ENCODE results near the gene ATXN10.

The ATXN10 gene

DNA sequence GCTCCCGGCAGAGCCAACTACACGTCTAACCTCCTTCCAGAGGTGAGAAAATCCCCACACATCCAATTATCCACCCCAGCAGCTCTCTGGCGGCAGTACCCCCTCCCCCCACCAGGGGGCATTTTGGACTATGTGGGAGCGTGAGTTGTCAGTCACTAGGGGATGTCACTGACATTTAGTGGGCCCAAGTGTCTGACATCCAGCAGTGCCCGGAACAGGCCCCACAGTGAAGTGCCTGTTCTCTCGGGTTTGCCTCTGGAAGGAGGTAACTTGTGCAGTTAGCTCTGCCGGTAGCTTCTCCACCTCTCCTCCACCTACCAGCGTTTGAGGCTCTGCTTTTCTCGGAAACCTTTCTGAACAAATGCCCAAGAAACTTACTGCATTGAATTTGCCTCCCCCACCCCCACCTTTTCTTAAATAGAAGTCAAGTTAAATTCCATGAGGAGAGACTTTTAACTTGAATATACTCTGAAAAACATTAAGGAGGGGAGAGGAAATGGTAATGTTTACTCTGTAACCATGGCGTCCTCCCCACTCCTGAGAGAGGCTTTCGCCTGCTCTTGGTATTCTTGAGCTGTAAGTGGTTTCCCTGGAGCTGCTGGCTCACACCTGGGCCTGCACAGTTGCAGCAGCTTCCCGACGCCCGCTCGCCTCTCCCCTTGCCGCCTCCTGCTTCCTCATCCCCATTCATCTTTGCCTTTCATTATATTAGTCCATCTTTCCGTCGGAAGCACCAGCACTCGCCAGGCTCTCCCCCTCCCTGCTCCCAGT lies 192.5 kb downstream of the ATXN10 start:
- TF ChIP-seq, protein P1, sequence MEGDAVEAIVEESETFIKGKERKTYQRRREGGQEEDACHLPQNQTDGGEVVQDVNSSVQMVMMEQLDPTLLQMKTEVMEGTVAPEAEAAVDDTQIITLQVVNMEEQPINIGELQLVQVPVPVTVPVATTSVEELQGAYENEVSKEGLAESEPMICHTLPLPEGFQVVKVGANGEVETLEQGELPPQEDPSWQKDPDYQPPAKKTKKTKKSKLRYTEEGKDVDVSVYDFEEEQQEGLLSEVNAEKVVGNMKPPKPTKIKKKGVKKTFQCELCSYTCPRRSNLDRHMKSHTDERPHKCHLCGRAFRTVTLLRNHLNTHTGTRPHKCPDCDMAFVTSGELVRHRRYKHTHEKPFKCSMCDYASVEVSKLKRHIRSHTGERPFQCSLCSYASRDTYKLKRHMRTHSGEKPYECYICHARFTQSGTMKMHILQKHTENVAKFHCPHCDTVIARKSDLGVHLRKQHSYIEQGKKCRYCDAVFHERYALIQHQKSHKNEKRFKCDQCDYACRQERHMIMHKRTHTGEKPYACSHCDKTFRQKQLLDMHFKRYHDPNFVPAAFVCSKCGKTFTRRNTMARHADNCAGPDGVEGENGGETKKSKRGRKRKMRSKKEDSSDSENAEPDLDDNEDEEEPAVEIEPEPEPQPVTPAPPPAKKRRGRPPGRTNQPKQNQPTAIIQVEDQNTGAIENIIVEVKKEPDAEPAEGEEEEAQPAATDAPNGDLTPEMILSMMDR (IDR thresholded peaks at IDR 0.05): peak; percentile 92

- TF ChIP-seq, protein P1 (IDR thresholded peaks at IDR 0.05): no peak
These were observed 193.4 kb downstream of the ATXN10 start for GRCh38 chr22:45864959-45865476.

GRCh38 chr22:45865561-45866125 lies 194.0 kb downstream of the ATXN10 start:
- TF ChIP-seq, protein P1 (IDR thresholded peaks at IDR 0.05): no peak

DNA sequence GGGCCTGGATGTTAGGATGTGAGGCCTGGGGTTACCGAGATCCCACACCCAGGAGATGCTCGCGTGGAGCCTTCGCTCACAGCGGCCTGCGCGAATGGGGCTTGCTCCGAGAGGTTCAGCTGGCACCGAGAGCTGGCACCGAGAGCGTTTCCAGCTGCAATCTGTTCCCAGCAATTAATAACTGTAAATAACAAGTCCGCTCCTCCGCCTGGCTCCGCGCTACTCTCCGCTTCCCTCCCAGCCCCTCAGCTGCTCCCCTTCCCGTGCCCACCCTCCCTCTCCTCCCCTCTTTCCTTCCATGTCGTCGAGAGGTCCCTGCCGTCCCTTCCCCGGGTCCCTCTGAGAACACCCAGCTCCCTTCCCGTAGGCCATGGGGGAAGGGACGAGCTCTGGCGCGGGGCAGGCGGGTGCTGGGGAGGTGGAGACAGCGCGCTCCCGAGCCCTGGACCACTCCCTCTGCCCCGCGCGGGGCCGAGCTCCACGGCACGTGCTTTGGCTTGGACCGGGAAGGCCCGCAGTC lies 194.6 kb downstream of the ATXN10 start:
- TF ChIP-seq, protein P1 (IDR thresholded peaks at IDR 0.05): no peak

- TF ChIP-seq, protein P1 (IDR thresholded peaks at IDR 0.05): no peak
These were observed 195.0 kb downstream of the ATXN10 start for GRCh38 chr22:45866646-45867117.

- TF ChIP-seq, protein P1 (IDR thresholded peaks at IDR 0.05): no peak
These were observed 195.7 kb downstream of the ATXN10 start for GRCh38 chr22:45867118-45867905.

- TF ChIP-seq, protein P1 (IDR thresholded peaks at IDR 0.05): no peak
These were observed 196.4 kb downstream of the ATXN10 start for GRCh38 chr22:45867906-45868555.

All from LNCAP (cell line).